ENCODE results near the gene ARSK. TPM values are rescaled to one million over a fixed set of nuclear protein-coding genes. Genes with fewer than 3 reads are reported as not detected.

Gene ARSK
- total and polyA plus RNA-seq, 2 donors (not counting 1 experiment from before 2014, with no cell fraction given) = 3.7 to 5.1 TPM

GRCh38 chr5:95638632-95639031 lies 83.7 kb downstream of the ARSK start:
- no peak overlapping the region for H3K9ac ChIP-seq (ENCODE audit: low read length)
- POLR2A ChIA-PET = no interaction called here
- no peak overlapping the region for H2AFZ ChIP-seq (ENCODE audit: insufficient read depth, low read depth, low read length, poor library complexity, severe bottlenecking)
- intact Hi-C loops (cut with micrococcal nuclease) = no loop called here
- H3K27ac Mint-ChIP-seq = no peak overlapping the region
- H3K4me1 Mint-ChIP-seq = no peaks in the 10 kb centered on the region
- H3K27ac ChIP-seq (ENCODE audit: low read length in 2 of 2) = no peak overlapping the region
- H3K9me3 Mint-ChIP-seq (ENCODE audit: insufficient read depth) = no peaks in the 10 kb centered on the region
- no peak for DNase-seq
- H3K79me2 ChIP-seq (ENCODE audit: control insufficient read depth, insufficient read depth, low read length) = no peaks in the 10 kb centered on the region
- no peak overlapping the region for H3K4me3 Mint-ChIP-seq
- WGBS (ENCODE audit: insufficient coverage) = 58% methylated on average over 3 of the region's 3 CpGs
- H3K36me3 ChIP-seq (replicated peaks in 1 of 2; ENCODE audit: control extremely low read depth in 1 of 2, control insufficient read depth in 1 of 2, extremely low read depth in 1 of 2, insufficient read depth in 2 of 2, low read length in 1 of 2) = no peaks in the 10 kb centered on the region
- H3K4me1 ChIP-seq (ENCODE audit: control insufficient read depth in 2 of 2, insufficient read depth in 2 of 2, low read length in 2 of 2) = no peaks in the 10 kb centered on the region
- CTCF ChIA-PET = no interaction called here
- peaks cover 8% of the 10 kb centered on the region for H3K27me3 Mint-ChIP-seq
- no peaks in the 10 kb centered on the region for H3K9me3 ChIP-seq (ENCODE audit: control extremely low read depth in 1 of 3, control insufficient read depth in 2 of 3, insufficient read depth in 1 of 3, low read length in 2 of 3)
- H3K4me2 ChIP-seq (replicated peaks; ENCODE audit: low read depth, low read length, poor library complexity, severe bottlenecking) = no peak overlapping the region
- no peak for TF ChIP-seq EZH2 (IDR thresholded peaks at IDR 0.05; ENCODE audit: borderline replicate concordance, insufficient read depth, low read depth, low read length, poor library complexity, severe bottlenecking)
- no peak for TF ChIP-seq CTCF (IDR thresholded peaks at IDR 0.05)
- no peak for ATAC-seq (ENCODE audit: low read depth)
- no peaks in the 10 kb centered on the region for H3K27me3 ChIP-seq (replicated peaks in 1 of 4; ENCODE audit: control extremely low read depth in 1 of 4, control insufficient read depth in 3 of 4, insufficient read depth in 4 of 4, low read length in 3 of 4)
- no peaks in the 10 kb centered on the region for H4K20me1 ChIP-seq (ENCODE audit: control insufficient read depth, insufficient read depth, low read length, poor library complexity, severe bottlenecking)
- H3K4me3 ChIP-seq (ENCODE audit: control extremely low read depth in 1 of 5, extremely low read depth in 1 of 5, insufficient read depth in 1 of 5, low read depth in 2 of 5, low read length in 4 of 5) = no peak overlapping the region

GRCh38 chr5:95641741-95642220 lies 86.9 kb downstream of the ARSK start:
- Mint-ChIP-seq H3K27ac (no peak overlapping the region), H3K9me3 (ENCODE audit: insufficient read depth) (no peaks in the 10 kb centered on the region), H3K27me3 (peaks cover 6% of the 10 kb centered on the region), H3K4me1 (peaks cover 14% of the 10 kb centered on the region), H3K4me3 (no peak overlapping the region)
- ChIA-PET POLR2A (no interaction called here), CTCF (interaction anchor here (1.1 to 7.7 kb wide), 7 partner anchors 17 to 694 kb away, joined by 3 to 127 read pairs (median 4); no protein-coding TSS in a partner anchor)
- H3K4me1 ChIP-seq (ENCODE audit: control insufficient read depth in 2 of 2, insufficient read depth in 2 of 2, low read length in 2 of 2) = peaks cover 7 to 12% of the 10 kb centered on the region in 2 donors
- no peaks in the 10 kb centered on the region for H4K20me1 ChIP-seq (ENCODE audit: control insufficient read depth, insufficient read depth, low read length, poor library complexity, severe bottlenecking)
- no peaks in the 10 kb centered on the region for H3K36me3 ChIP-seq (replicated peaks in 1 of 2; ENCODE audit: control extremely low read depth in 1 of 2, control insufficient read depth in 1 of 2, extremely low read depth in 1 of 2, insufficient read depth in 2 of 2, low read length in 1 of 2)
- H3K9me3 ChIP-seq (ENCODE audit: control extremely low read depth in 1 of 3, control insufficient read depth in 2 of 3, insufficient read depth in 1 of 3, low read length in 2 of 3) = peaks cover 0 to 6% (median 0%) of the 10 kb centered on the region in 3 donors
- no peak overlapping the region for H3K27ac ChIP-seq (ENCODE audit: low read length in 2 of 2)
- no peak overlapping the region for H3K9ac ChIP-seq (ENCODE audit: low read length)
- DNase-seq = no peak
- no peaks in the 10 kb centered on the region for H3K79me2 ChIP-seq (ENCODE audit: control insufficient read depth, insufficient read depth, low read length)
- TF ChIP-seq EZH2 (IDR thresholded peaks at IDR 0.05; ENCODE audit: borderline replicate concordance, insufficient read depth, low read depth, low read length, poor library complexity, severe bottlenecking) = no peak
- no peak for TF ChIP-seq CTCF (IDR thresholded peaks at IDR 0.05)
- no peak overlapping the region for H3K4me2 ChIP-seq (replicated peaks; ENCODE audit: low read depth, low read length, poor library complexity, severe bottlenecking)
- WGBS (ENCODE audit: insufficient coverage) = 100% methylated on average over 2 of the region's 5 CpGs
- intact Hi-C loops (cut with micrococcal nuclease) = loop anchor here (5.0 to 10.0 kb wide), 3 partner anchors 696 to 1543 kb away; partner anchors contain the start of gene RIOK2
- H2AFZ ChIP-seq (ENCODE audit: insufficient read depth, low read depth, low read length, poor library complexity, severe bottlenecking) = no peak overlapping the region
- no peaks in the 10 kb centered on the region for H3K27me3 ChIP-seq (replicated peaks in 1 of 4; ENCODE audit: control extremely low read depth in 1 of 4, control insufficient read depth in 3 of 4, insufficient read depth in 4 of 4, low read length in 3 of 4)
- H3K4me3 ChIP-seq (ENCODE audit: control extremely low read depth in 1 of 5, extremely low read depth in 1 of 5, insufficient read depth in 1 of 5, low read depth in 2 of 5, low read length in 4 of 5) = no peak overlapping the region
- ATAC-seq (ENCODE audit: low read depth) = no peak

Data from B cell (primary cell).